ENCODE measurements around the gene COG2.
"Not testable (repeated sequence)": the region's sequence is repeated elsewhere in the genome, so short reads cannot be mapped to it uniquely, and the experiment has no call there.

COG2 gene

GRCh38 chr1:230642263-230642959 is at the start of gene COG2:
Gene COG2, plus strand, starts transcription at chr1:230642481. Its CDS starts 126 bp downstream, at chr1:230642607.
- DNase-seq, result peak; percentile 97

GRCh38 chr1:230592848-230593414 is 49.4 kb upstream of the COG2 start:
- no peak for DNase-seq

GRCh38 chr1:230594214-230594773 is 48.0 kb upstream of the COG2 start:
- peak; percentile 18 for DNase-seq

GRCh38 chr1:230595181-230595580 is 47.1 kb upstream of the COG2 start:
- DNase-seq, result no peak

GRCh38 chr1:230596306-230596705 is 46.0 kb upstream of the COG2 start:
- no peak for DNase-seq

GRCh38 chr1:230598745-230599144 is 43.5 kb upstream of the COG2 start:
- DNase-seq, result no peak

- DNase-seq, result no peak
Observed at GRCh38 chr1:230599926-230600656, 42.2 kb upstream of the COG2 start.

GRCh38 chr1:230600657-230601400 is 41.5 kb upstream of the COG2 start:
- not testable (repeated sequence) for DNase-seq

GRCh38 chr1:230609208-230609607 is 33.1 kb upstream of the COG2 start:
- no peak for DNase-seq

- no peak for DNase-seq
Observed at GRCh38 chr1:230610589-230610988, 31.7 kb upstream of the COG2 start.

- no peak for DNase-seq
Observed at GRCh38 chr1:230611128-230611877, 31.0 kb upstream of the COG2 start.

GRCh38 chr1:230611878-230612235 is 30.4 kb upstream of the COG2 start:
- DNase-seq, result no peak

GRCh38 chr1:230612651-230613050 is 29.6 kb upstream of the COG2 start:
- DNase-seq, result no peak

- DNase-seq, result no peak
Observed at GRCh38 chr1:230614121-230614520, 28.2 kb upstream of the COG2 start.

GRCh38 chr1:230618537-230618936 is 23.7 kb upstream of the COG2 start:
- no peak for DNase-seq

GRCh38 chr1:230620649-230621323 is 21.5 kb upstream of the COG2 start:
- no peak for DNase-seq

- no peak for DNase-seq
Observed at GRCh38 chr1:230621324-230622030, 20.8 kb upstream of the COG2 start.

- peak; percentile 49 for DNase-seq
Observed at GRCh38 chr1:230622151-230622550, 20.1 kb upstream of the COG2 start.

GRCh38 chr1:230624097-230624713 is 18.1 kb upstream of the COG2 start:
- DNase-seq, result no peak

- DNase-seq, result no peak
Observed at GRCh38 chr1:230626232-230626631, 16.0 kb upstream of the COG2 start.

GRCh38 chr1:230627767-230628166 is 14.5 kb upstream of the COG2 start:
- no peak for DNase-seq
